NCI-H2107 treated with DMSO at 0.1 percent for 48 hours (cell line): Measurements from ENCODE around the gene WHRN.

Experiments
- DNase-seq: peaks from one replicate; lab custom pipeline; 2025; ENCODE audit not compliant: unreplicated experiment; lab: John Stamatoyannopoulos, UW

The WHRN gene

GRCh38 chr9:114473447-114473801 is 31.8 kb downstream of the WHRN start:
- DNase-seq, result no peak

DNA sequence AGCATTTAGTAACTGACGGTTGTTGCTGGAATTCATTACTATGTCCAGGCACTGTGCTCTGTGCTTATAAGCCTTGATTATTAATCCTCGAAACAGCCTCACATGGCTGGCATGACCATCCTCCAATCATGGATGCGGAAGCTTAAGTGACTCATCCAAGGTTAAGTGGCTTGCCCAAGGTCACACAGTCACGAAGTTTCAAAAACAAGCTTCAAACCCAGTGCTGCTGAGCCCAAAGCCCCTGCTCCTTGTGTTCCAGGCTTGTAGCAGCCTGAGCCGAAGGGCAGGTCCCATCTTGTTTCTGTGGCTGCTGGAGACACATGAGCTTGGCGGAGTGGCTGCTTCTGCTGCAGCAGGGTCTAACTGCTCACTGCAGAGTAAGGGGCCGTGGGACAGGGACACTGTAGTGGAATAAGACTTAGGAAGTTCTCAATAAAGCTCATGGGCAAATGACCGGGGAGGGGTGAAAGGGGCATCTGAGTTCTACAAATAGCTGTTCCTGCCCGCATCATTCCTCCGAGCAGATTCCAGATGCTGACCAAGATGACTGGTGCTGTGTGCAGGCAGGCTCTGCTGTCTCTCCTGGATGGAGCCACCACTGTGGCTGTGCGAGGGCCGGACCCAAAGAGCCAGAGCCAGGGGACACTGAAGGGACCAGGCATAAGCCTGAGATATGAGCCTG is 32.4 kb downstream of the WHRN start:
- DNase-seq, result no peak

GRCh38 chr9:114471157-114471556 is 34.1 kb downstream of the WHRN start:
- DNase-seq, result no peak

- DNase-seq, result no peak
These were observed 34.7 kb downstream of the WHRN start for GRCh38 chr9:114470581-114470980.

GRCh38 chr9:114470121-114470520 is 35.2 kb downstream of the WHRN start:
- no peak for DNase-seq

DNA sequence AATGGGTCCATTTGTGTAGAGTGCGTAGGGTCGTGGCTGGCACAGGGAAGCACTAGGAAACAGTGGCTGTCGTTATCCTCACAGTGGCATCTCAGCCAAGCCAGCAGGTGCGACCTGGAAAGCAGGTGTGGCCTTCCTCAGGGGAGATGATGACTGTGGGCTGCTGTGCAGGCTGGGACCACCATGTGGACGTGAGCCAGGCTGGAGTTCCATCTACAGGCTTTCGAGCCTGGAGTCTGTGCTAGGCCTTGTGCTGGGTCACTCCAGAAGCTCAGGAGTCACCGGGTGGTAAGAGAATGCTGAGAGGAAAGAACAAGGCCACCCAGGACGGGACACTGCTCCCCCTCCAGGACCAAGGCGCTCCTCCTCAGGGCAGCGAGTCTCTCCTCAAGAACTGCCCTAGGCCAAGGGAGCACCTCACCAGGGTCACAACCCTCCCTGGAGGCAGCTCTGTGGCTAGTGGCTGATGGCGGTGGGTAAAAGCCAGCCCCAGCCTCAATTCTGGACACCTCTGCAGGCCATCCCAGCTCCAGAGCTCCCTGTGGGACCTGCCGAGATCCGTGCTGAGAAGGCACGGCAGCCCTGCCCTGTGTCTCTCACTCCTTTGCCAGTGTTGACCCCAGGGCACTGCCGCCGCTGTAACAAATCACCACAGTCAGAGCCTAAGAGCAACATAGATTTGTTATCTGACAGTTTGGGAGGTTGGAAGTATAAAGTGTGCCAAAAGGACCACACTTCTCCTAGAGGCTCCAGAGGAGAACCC is 36.0 kb downstream of the WHRN start:
- no peak for DNase-seq

GRCh38 chr9:114467910-114468309 is 37.4 kb downstream of the WHRN start:
- no peak for DNase-seq

GRCh38 chr9:114467226-114467750 is 38.0 kb downstream of the WHRN start:
- no peak for DNase-seq

GRCh38 chr9:114465906-114466900 is 39.1 kb downstream of the WHRN start:
- DNase-seq, result peak; percentile 24

DNA sequence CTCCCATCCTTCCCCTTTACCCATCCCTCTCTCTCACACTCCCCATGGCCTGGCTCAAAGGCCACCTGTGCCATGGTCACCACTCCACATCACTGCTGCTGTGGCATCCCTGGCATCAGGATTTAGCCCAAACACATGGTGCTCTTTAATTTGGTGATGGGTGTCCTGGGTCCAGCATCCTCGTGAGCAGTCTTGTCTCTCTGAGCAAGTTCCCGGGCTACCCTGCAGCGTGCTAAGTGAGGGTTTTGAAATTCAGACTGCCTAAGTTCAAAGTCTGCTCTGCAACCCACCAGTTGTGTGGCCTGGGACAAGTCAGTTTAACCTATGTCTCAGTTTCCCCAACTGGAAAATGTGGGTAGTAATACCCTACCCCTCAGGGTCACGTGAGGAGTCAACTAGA is 39.9 kb downstream of the WHRN start:
- DNase-seq, result no peak

DNA sequence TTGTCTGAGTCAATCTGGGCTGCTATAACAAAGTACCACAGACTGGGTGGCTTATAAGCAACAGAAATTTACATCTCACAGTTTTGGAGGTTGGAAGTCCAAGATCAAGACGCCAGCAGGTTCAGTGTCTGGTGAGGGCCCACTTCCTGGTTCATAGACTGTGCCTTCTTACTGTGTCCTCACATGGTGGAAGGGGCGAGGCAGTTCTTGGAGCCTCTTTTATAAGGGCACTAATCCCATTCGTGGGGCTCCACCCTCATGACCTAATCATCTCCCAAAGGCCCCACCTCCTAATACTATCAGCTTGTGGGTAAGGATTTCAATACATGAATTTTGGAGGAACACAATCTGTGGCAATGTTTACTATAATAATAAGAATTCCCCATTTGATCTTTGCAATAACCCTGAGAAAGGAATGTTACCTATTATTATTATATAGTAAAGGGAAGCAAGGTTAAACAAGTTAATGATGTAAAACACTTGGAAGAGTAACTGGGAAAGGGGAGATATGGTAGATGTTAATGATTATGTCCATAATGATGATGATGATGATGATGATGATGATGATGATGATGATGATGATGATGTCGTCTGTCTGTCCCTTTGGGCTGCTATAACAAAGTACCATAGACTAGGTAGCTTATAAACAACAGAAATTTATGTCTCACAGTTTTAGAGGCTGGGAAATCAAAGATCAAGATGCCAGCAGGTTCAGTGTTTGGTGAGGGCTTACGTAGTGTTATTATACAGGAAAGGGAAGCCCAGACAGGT is 40.8 kb downstream of the WHRN start:
- DNase-seq, result no peak

DNA sequence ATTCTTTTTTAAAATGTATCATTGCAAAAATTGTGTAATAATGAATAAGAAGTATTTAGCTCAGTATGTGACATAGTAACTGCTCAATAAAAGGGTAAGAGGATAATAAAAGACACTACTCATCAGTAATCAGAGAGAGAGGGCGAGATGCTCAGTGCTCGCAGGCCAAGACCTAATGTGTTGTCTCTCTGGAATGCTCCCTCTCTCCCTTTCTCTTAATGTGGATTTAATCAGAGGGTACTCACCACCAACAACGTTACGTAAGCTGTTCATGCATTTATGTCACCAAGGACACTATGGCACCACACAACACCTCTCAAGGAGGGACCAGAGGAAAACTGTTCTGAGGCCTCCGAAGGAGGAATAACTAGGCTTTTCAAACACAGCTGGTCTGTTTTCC is 42.5 kb downstream of the WHRN start:
- DNase-seq, result no peak

DNA sequence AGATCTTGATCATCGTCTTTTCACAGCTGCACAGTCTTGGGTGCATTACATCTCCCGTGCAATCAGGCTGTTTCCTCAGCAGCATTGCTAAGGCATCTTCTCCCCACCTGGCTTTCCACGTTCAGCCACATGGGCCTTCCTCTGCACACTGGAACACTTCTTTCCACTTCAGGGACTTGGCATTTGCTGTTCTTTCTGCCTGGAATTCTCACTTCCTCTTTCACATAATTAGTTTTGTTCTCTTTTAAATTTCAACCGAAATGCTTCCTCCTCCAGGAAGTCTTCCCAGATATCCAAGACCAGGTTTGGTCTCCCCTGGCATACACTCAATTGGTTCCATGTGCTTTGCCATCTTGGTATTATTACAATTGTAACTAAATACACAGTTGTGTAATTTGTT is 43.8 kb downstream of the WHRN start:
- no peak for DNase-seq

DNA sequence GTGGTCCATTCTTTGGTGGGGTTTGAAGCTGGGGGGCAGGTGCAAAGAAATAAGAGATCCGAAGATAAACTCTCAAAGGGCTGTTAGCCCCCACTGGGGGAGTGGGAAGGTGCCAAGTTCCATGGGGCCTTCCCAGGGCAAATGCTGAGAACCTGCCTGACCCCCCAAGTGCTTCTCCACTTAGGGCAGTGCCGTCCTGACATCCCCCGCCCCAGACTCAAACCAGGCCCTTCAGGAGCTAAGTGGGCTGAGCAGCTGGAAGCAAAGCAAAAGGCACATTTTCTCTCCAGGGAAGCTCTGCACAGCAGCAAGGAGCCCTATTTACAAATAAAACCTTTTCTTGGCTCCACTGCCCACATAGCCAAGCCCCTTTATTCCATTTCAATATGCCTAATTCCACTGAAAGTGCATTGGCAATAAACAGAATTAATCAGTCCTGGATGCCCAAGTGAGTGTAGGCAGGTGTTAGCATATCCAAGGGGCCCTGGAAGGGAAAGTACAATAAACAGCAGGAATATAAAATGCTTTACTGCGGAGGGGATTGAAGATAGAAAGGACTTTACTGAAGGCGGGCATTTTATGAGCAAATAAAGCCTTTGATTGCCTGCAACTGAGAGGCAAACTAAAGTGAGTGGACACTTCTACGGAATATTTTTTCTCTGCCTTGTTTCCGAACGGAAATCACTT is 44.6 kb downstream of the WHRN start:
- DNase-seq, result no peak

GRCh38 chr9:114459464-114459863 is 45.8 kb downstream of the WHRN start:
- no peak for DNase-seq

DNA sequence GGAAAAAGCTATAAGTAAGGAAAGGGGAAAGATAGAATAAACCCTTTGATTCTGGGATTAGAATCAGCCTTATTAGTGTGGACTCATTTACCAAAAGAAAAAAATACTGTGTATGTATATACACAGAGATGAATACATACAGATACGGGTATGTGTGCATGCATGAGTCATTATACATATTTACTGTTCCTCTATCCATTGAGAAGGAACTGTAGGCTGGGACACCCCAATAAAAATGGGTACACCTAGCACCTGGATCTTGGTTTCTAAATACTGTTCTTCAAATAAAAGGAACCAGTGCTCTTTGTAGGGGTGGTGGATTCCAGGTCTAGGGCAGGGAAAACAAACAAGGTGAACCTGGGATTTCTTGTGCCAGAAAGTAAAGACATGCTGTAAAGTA is 48.3 kb downstream of the WHRN start:
- DNase-seq, result no peak

DNA sequence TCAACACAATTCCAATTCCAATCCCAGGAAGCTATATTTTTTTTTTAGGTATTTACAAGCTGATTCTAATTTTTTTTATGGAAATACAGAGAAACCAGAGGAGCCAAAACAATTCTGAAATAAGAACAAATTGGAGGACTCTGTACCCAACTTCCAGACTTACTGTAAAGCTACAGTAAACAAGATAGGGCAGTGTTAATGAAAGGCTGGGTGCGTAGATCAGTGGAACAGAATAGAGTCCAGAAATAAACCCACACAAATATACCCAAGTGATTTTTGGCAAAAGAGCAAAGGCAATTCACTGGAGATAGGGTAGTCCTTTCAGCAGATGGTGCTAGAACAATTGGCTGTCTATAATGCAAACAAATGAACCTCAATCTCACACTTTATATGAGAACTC is 50.6 kb downstream of the WHRN start:
- DNase-seq, result no peak

DNA sequence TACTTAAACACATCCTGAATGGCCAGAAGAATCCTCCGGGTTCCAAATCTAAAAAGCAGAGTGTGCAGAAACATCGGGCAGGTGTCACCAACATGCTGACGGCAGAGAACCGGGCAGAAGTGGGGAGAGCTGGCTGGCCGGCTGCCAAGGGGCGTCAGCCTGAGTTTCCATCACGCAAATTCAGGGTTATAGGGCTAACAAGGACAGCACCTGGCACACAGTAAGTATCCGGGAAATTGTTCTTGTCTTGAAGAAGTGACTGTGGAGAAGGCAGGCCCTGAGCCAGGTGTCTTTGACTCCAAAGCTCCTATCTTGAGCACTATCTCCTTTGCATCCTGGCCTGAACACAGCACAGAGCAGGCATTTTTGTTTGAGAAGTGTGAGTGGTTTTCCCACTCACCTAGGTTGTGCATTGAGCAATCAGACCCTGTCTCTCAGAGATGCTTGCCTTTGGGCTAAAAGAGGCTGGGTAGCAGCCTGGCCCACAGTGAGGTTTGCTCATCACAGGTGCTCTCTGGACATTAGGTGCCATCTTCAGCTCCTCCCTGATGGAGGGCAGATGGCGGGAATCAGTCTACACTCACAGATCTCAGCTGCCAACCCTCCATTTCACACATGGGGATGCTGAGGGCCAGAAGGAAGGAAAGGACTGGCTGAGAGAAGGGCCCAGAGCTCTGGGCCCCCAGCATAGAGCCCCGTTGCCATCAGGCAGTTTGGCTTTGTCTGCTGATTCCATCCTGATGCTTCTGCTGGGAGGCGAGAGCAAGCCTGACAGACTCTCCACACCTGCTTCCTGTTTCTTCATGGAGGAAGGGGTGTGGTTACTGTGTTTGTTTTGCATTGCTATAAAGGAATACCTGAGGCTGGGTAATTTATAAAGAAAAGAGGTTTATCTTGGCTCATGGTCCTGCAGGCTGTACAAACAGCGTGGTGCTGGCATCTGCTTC is 52.8 kb downstream of the WHRN start:
- peak; percentile 49 for DNase-seq

DNA sequence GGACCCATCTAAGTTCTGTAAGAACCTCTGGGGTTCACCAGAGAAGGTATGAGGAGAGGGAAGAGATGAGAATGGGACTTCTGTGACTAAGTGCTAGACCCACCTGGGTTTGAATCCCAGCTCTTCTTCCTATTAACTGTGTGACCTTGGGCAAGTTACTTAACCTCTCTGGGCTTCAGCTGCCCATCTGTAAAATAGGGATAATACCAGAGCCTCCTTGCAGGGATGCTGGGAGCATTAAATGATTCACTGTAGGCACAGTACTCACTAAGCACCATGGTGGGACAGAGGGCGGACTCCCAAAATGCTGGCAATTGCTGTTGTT is 53.6 kb downstream of the WHRN start:
- no peak for DNase-seq
